ENCODE measurements around the gene TMEM123. TPM values are rescaled to one million over a fixed set of nuclear protein-coding genes. Genes with fewer than 3 reads are reported as not detected.

The TMEM123 gene
- total and polyA plus RNA-seq, 2 donors (not counting 3 experiments of a cell fraction or from before 2014, with no cell fraction given): 201 to 257 TPM

DNA sequence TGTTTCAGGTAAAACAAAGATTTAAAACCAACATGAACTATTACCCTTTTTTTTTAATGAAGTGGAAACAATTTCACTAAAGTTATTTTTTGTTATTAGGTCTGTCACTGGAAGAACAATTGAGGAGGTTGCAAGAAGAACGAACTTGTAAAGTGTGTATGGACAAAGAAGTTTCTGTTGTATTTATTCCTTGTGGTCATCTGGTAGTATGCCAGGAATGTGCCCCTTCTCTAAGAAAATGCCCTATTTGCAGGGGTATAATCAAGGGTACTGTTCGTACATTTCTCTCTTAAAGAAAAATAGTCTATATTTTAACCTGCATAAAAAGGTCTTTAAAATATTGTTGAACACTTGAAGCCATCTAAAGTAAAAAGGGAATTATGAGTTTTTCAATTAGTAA is 74.7 kb downstream of the TMEM123 start:
- Histone ChIP-seq H3K27ac (ENCODE audit: insufficient read depth, low read depth, low read length) (no peak overlapping the region), H3K4me2 (ENCODE audit: insufficient read depth, low read length) (no peak overlapping the region), H3K79me2 (ENCODE audit: control insufficient read depth, insufficient read depth, low read length) (peaks cover 18% of the 10 kb centered on the region), H3K9ac (replicated peaks; ENCODE audit: extremely low read depth, insufficient read depth, low read length) (no peak overlapping the region), H3K4me1 (ENCODE audit: control insufficient read depth, extremely low read depth, insufficient read depth, low read length) (peaks cover 13% of the 10 kb centered on the region), H3K9me1 (replicated peaks; ENCODE audit: control insufficient read depth, extremely low read depth, insufficient read depth, low read length) (no peaks in the 10 kb centered on the region), H3K36me3 (ENCODE audit: control insufficient read depth in 2 of 2, extremely low read depth in 1 of 2, insufficient read depth in 2 of 2, low read length in 2 of 2) (peaks cover 6 to 8% of the 10 kb centered on the region in 2 experiments), H4K20me1 (replicated peaks; ENCODE audit: control insufficient read depth, extremely low read depth, insufficient read depth, low read length) (no peaks in the 10 kb centered on the region), H3K9me3 (replicated peaks; ENCODE audit: control insufficient read depth, insufficient read depth, low read length) (no peaks in the 10 kb centered on the region), H3K27me3 (ENCODE audit: control insufficient read depth in 2 of 2, insufficient read depth in 2 of 2, low read length in 2 of 2) (no peaks in the 10 kb centered on the region), H3K4me3 (replicated peaks in 1 of 3; ENCODE audit: insufficient read depth in 1 of 3, low read depth in 1 of 3, low read length in 3 of 3) (no peak overlapping the region), H2AFZ (ENCODE audit: low read depth, low read length) (no peak overlapping the region)
- CTCF ChIA-PET: no interaction called here
- DNase-seq (ENCODE audit: low read depth, low spot score) (no peak), FAIRE-seq (no peak)
- intact Hi-C loops (cut with micrococcal nuclease): no loop called here
- TF ChIP-seq, protein P1, sequence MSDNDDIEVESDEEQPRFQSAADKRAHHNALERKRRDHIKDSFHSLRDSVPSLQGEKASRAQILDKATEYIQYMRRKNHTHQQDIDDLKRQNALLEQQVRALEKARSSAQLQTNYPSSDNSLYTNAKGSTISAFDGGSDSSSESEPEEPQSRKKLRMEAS (IDR thresholded peaks at IDR 0.05; ENCODE audit: insufficient read depth, insufficient read length): no peak
- TF ChIP-seq, protein P2, sequence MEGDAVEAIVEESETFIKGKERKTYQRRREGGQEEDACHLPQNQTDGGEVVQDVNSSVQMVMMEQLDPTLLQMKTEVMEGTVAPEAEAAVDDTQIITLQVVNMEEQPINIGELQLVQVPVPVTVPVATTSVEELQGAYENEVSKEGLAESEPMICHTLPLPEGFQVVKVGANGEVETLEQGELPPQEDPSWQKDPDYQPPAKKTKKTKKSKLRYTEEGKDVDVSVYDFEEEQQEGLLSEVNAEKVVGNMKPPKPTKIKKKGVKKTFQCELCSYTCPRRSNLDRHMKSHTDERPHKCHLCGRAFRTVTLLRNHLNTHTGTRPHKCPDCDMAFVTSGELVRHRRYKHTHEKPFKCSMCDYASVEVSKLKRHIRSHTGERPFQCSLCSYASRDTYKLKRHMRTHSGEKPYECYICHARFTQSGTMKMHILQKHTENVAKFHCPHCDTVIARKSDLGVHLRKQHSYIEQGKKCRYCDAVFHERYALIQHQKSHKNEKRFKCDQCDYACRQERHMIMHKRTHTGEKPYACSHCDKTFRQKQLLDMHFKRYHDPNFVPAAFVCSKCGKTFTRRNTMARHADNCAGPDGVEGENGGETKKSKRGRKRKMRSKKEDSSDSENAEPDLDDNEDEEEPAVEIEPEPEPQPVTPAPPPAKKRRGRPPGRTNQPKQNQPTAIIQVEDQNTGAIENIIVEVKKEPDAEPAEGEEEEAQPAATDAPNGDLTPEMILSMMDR (IDR thresholded peaks at IDR 0.05; ENCODE audit: extremely low read depth in 1 of 2, insufficient read depth in 1 of 2, low read depth in 1 of 2, low read length in 2 of 2): no peak
- TF ChIP-seq EZH2 (IDR thresholded peaks at IDR 0.05; ENCODE audit: borderline replicate concordance, low read depth, low read length, severe bottlenecking) (no peak), GATA2 (IDR thresholded peaks at IDR 0.05; ENCODE audit: insufficient read depth, insufficient read length, low read depth, low read length) (no peak), MYC (IDR thresholded peaks at IDR 0.05; ENCODE audit: low read depth, low read length) (no peak), POLR2AphosphoS5 (IDR thresholded peaks at IDR 0.05; ENCODE audit: insufficient read depth, low read depth, low read length) (no peak), POLR2A (IDR thresholded peaks at IDR 0.05; ENCODE audit: low read depth, low read length) (no peak), FOS (IDR thresholded peaks at IDR 0.05; ENCODE audit: borderline replicate concordance, insufficient read depth, low read length) (no peak), JUN (IDR thresholded peaks at IDR 0.05; ENCODE audit: borderline replicate concordance, insufficient read depth, insufficient read length, low read depth) (no peak)
- POLR2A ChIA-PET: no interaction called here
- dilution Hi-C loops (cut with MboI; ENCODE audit: extremely low pct_ligation_motif_present, low sequenced_read_pairs): no loop called here
- TSS peak; percentile 37 for BruUV-seq (replicated peaks)
